Parietal lobe (tissue), 2 donors: ENCODE data around the gene TRPV4. TPM values are rescaled to one million over a fixed set of nuclear protein-coding genes. Genes with fewer than 3 reads are reported as not detected.

Source experiments
- small RNA-seq: library from RNA; depleted of rRNA; stranded (forward); fragments of <200 nt; gene quantifications from one replicate; pipeline ENCODE3, GENCODE V24; 2014; ENCODE audit warnings: low replicate concordance
- total RNA-seq: library from RNA; depleted of rRNA; stranded (reverse); fragments of >200 nt; gene quantifications from one replicate; pipeline ENCODE4 v1.2.3, GENCODE V29; 2014

The TRPV4 gene
- 0.31 TPM for total RNA-seq

DNA sequence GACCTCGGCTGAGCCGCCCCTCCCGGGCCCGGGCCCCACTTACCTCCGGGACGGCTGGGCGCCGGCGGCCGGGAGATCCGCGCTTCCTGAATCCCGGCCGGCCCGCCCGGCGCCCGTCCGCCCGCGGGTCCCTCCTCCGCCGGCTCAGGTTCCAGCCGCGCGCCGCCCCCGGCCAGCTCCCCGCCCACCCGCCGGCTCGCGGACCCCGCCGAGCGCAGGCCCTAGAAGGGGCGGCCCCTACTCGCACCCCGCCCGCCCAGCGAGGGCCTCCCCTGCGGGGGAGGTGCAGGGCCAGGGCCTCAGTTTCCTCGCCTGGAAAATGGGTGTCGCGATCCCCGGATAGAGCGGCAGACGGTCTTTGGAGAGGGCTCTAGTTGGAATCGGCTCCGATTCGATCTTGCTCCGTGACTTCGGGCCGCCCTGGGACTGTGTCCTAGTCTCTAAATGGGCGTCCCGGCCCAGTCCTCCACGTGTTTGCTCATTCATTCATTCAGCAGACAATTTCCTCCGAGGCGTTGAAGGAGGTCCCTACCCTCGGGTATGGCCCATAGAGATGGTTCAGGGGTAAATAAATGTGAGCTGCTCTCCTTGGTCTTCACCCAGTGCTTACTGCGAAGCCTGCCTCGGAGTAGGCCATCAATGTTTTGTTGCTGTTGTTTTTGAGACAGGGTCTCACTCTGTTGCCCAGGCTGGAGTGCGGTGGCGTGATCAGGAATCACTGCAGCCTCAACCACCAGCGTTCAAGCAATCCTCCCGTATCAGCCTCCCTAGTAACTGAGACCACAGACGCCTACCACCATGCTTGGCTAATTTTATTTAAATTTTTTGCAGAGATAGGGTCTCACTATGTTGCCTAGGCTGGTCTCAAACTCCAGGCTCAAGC lies at the start of gene TRPV4:
Gene TRPV4 (minus strand): TSS at position 92 of the 883 bp plus-strand sequence. CDS start 18,602 bp downstream, outside the sequence.

DNA sequence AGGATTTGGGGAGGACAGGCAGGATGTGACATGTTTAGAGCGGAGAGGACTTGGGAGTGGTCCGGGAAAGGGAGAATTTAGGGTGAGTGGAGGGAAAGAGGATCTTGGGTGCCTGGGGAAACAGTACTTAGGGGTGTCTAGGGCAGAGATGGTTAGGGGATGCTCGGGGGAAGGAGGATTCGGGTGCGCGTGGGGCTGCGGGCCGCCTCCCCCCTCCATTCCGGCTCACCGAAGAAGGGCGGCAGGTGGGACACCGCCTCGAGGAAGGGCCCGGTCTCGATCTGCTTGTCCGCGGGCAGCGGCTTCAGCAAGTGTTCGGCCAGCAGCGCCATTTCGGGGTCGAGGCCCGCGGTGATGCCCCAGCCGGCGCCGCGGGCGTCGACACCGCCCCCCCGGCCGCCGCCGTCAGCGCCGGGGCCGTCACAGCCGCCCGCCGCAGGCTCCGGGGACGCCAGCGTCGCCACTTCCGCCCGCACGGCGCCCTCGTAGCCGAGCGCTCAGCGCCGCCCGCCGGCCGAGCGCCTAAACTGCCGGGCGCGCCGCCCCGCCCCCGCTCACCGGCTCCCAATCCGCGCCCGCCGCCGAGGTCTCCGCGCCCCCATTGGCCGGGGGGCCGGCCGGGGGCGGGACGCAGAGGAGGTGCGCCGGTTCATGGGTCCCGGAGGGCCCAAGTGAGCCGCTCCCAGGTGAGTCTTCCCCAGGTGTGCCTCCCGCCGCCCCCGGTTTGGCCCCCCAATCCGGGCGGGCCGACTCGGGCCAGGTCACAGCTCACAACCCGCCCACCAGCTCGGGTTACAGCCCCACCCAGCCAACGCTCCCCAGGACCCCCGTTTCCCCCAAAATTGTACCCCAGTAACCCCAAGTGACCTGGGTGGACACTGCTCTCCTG lies 47.1 kb upstream of the TRPV4 start, which contains the start of gene GLTP:
Gene GLTP (minus strand): TSS at position 499 of the 889 bp plus-strand sequence. CDS start 167 bp downstream, at position 332.

Small RNA genes lying within 50 kb of the gene (small RNA-seq; reads per million reads assigned to genes)
- gene MIR4497 (not detected), gene RN7SL441P (not detected)

Other genes with a start within 250 kb of the TRPV4 start
- gene FAM222A, start 119.6 kb downstream of the TRPV4 start, total RNA-seq: 5.9 TPM
- 10.6 TPM for gene GLTP, start 47.1 kb upstream of the TRPV4 start, total RNA-seq
- 12.8 TPM for gene TCHP, start 66.9 kb upstream of the TRPV4 start, total RNA-seq
- 94.8 TPM for gene GIT2, start 163.0 kb upstream of the TRPV4 start, total RNA-seq
- 38.5 TPM for gene ANKRD13A, start 166.0 kb upstream of the TRPV4 start, total RNA-seq
- 70.4 TPM for gene C12orf76, start 215.1 kb upstream of the TRPV4 start, total RNA-seq